Neural crest cell (in vitro differentiated cells): ENCODE data around the gene NSUN3. TPM values are rescaled to one million over a fixed set of nuclear protein-coding genes. Genes with fewer than 3 reads are reported as not detected.
"Not testable (repeated sequence)": the region's sequence is repeated elsewhere in the genome, so short reads cannot be mapped to it uniquely, and the experiment has no call there.

Experiments
- DNase-seq: peaks from one replicate; pipeline ENCODE4 v3.0.0; 2021; ENCODE audit warnings: low read depth, mixed read lengths, low spot score
- H3K27ac Mint-ChIP-seq: one replicate; pipeline ENCODE4 v1.8.0; 2021; ENCODE audit warnings: mild to moderate bottlenecking, mixed read lengths; ENCODE audit not compliant: unreplicated experiment
- H3K27me3 Mint-ChIP-seq: 2 replicates; pipeline ENCODE4 v1.8.0; 2021; ENCODE audit warnings: low read depth, mild to moderate bottlenecking, mixed read lengths
- H3K36me3 Mint-ChIP-seq: 2 replicates; pipeline ENCODE4 v1.8.0; 2021; ENCODE audit warnings: low read depth, mild to moderate bottlenecking, mixed read lengths
- H3K4me1 Mint-ChIP-seq: 2 replicates; pipeline ENCODE4 v1.8.0; 2021; ENCODE audit warnings: mixed read lengths
- H3K4me3 Mint-ChIP-seq: one replicate; pipeline ENCODE4 v1.8.0; 2021; ENCODE audit warnings: mild to moderate bottlenecking, mixed read lengths
- H3K9me3 Mint-ChIP-seq: 2 replicates; pipeline ENCODE4 v1.8.0; 2021; ENCODE audit warnings: mixed read lengths
- CTCF ChIP-seq: fragments of 200-600 bp; sonication (generic); conservative IDR thresholded peaks from 2 replicates; pipeline ENCODE4 v1.5.0; 2021; ENCODE audit warnings: antibody characterized with exemption, mild to moderate bottlenecking
- total RNA-seq: library from RNA; stranded (reverse); gene quantifications from 2 replicates; pipeline ENCODE4 v1.2.1, GENCODE V29; 2021

NSUN3 gene
- total RNA-seq, 1 donor from 2014 or later: 13.0 TPM

DNA sequence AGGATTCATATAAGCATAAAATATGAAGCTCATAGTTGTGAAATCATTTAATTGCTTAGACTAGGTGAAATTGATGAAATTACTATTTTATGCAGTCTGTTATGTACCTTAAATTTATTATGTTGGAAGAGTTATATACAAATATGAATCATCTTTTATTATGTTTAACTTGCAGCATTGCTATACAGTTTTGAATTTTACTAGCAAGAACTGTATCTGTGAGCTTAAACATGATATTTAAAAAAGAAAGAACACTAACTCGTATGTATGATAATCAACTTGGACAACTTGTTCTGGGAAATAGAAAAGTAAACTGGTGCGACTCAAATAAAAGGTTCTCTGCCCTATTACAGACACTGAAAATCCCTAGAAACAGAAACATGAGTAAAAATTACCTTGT lies 36.2 kb upstream of the NSUN3 start:
- Mint-ChIP-seq H3K4me3 (no peak overlapping the region), H3K9me3 (no peaks in the 10 kb centered on the region), H3K27me3 (no peaks in the 10 kb centered on the region), H3K27ac (no peak overlapping the region), H3K36me3 (peaks cover 7% of the 10 kb centered on the region), H3K4me1 (no peaks in the 10 kb centered on the region)
- no peak for DNase-seq
- TF ChIP-seq CTCF: no peak

GRCh38 chr3:94028093-94028837 lies 34.6 kb upstream of the NSUN3 start, which contains the start of gene STX19:
STX19 (minus strand) TSS chr3:94028597; CDS start chr3:94015269, 13,328 bp downstream.
- Mint-ChIP-seq H3K27me3 (no peaks in the 10 kb centered on the region), H3K4me1 (no peaks in the 10 kb centered on the region), H3K9me3 (peaks cover 6% of the 10 kb centered on the region), H3K36me3 (peaks cover 13% of the 10 kb centered on the region), H3K4me3 (no peak within 1 kb of the TSS), H3K27ac (no peak within 1 kb of the TSS)
- no peak for DNase-seq
- no peak for TF ChIP-seq CTCF

GRCh38 chr3:94036909-94037507 lies 25.9 kb upstream of the NSUN3 start:
- Mint-ChIP-seq H3K36me3 (peaks cover 15% of the 10 kb centered on the region), H3K27me3 (no peaks in the 10 kb centered on the region), H3K4me3 (no peak overlapping the region), H3K27ac (no peak overlapping the region), H3K4me1 (no peaks in the 10 kb centered on the region), H3K9me3 (peaks cover 3% of the 10 kb centered on the region)
- peak; percentile 61 for TF ChIP-seq CTCF
- DNase-seq: no peak

DNA sequence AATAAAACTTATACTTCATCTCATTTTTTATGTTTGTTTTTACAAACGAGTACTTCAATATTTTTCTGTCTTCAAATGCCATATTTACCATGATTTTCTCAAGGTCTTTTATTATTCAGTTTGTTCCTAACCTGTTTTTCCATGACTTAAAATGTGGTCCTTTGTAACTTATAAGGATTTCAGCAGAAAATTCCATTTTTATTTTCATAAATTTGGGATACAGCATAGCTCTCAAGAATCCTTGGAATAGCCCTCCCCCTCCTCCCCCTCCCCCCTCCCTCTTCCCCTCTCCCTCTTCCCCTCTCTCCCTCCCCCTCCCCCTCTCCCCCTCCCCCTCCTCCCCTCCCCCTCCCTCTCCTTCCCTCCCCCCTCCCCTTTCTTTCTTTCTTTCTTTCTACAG lies 19.6 kb upstream of the NSUN3 start:
- H3K36me3 Mint-ChIP-seq: peaks cover 19% of the 10 kb centered on the region
- no peaks in the 10 kb centered on the region for H3K9me3 Mint-ChIP-seq
- H3K4me1 Mint-ChIP-seq: no peaks in the 10 kb centered on the region
- no peak overlapping the region for H3K4me3 Mint-ChIP-seq
- no peak for DNase-seq
- no peak overlapping the region for H3K27ac Mint-ChIP-seq
- no peak for TF ChIP-seq CTCF
- H3K27me3 Mint-ChIP-seq: no peaks in the 10 kb centered on the region

DNA sequence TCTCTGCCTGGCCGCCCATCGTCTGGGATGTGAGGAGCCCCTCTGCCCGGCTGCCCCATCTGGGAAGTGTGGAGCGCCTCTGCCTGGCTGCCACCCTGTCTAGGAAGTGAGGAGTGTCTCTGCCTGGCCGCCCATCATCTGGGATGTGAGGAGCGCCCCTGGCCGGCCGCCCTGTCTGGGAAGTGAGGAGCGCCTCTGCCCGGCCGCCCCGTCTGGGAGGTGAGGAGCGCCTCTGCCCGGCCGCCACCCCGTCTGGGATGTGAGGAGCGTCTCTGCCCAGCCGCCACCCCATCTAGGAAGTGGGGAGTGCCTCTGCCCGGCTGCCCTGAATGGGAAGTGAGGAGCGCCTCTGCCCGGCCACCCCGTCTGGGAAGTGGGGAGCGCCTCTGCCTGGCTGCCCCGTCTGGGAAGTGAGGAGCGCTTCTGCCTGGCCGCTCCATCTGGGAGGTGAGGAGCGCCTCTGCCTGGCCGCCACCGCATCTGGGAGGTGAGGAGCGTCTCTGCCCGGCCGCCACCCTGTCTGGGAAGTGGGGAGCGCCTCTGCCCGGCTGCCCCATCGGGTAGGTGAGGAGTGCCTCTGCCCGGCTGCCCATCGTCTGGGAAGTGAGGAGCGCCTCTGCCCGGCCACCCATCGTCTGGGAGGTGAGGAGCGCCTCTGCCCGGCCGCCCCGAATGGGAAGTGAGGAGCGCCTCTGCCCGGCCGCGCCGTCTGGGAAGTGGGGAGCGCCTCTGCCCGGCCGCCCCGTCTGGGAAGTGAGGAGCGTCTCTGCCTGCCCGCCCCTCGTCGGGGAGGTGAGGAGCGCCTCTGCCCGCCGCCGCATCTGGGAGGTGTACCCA lies 18.5 kb upstream of the NSUN3 start:
- not testable (repeated sequence) for H3K4me1 Mint-ChIP-seq, H3K27me3 Mint-ChIP-seq, H3K9me3 Mint-ChIP-seq, DNase-seq, H3K27ac Mint-ChIP-seq, H3K4me3 Mint-ChIP-seq
- H3K36me3 Mint-ChIP-seq: peaks cover 19% of the 10 kb centered on the region
